NCI-H69 (cell line): ENCODE results near the gene LIPE.
A peak's percentile ranks its signal among the peaks of the same experiment; 100 is the strongest.

ENCODE experiments used
- DNase-seq: peaks from one replicate; lab custom pipeline; 2025; lab: John Stamatoyannopoulos, UW

Gene LIPE

DNA sequence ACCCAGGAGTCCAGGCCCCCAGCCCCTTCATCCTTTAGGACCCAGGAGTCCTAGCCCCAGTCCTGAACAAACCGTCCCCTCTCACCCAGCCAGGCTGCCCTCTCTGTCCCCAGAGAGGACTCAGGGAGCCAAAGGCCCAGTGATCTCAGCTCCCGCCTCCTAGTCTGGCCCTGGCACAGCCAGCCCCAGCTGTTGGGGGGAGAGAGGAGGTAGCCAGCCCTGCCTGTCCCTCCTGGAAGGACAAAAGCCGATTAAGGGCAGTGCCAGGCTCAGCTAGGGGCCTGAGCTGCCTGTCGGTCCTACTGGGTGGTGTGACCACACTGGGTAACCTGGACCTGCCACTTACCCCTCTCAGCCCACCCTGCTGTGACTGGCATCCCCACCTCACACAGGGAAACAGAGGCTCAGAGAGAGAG lies 14.5 kb downstream of the LIPE start:
- peak; percentile 39 for DNase-seq

DNA sequence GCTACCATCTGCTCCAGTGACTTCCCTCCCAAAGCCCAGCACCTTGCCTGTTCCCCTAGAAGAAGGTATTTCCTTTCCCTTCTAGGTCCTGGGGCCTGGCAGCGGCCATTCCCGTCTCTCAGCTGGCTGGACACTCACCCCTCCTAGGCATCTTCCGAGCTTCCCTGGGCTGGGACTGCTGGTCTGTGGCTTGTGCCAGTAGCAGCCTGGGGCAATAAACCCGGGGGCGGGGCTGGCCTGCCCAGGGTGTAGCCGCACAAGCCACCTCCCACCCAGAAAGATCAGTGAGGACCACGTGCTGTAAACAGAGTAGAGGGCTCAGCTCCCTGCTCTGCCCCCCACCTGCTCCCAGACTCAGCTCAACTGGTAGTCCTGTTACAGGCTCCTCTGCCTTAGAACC lies 15.0 kb downstream of the LIPE start:
- DNase-seq: peak; percentile 60

DNA sequence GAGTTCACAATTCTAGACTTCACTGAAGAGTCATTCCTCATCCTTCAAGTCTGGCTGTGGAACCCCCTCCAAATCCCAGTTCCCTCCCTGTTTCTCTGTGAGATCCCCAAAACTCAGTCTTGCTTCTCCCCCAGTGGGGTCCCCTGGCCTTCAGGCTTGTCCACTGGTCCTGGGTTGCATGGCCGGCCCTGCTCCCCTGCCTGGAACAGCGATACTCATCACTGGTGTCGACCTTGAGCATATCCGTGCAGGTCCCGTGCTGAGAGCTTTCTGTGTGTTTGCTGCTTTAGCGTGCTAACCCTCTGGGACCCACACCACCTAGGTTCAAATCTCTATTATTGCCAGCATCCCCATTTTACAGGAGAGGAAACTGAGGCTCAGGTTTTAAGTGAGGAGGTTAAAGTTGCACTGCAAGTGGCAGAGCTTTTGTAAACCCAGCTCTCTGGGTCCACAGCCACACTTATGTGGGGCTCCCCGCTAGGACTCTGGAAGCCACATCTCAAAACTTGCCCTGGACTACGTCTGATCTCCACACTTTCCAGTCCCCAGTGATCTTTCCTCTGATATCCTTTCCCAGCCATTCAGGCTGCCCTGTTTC lies 15.5 kb downstream of the LIPE start:
- no peak for DNase-seq

DNA sequence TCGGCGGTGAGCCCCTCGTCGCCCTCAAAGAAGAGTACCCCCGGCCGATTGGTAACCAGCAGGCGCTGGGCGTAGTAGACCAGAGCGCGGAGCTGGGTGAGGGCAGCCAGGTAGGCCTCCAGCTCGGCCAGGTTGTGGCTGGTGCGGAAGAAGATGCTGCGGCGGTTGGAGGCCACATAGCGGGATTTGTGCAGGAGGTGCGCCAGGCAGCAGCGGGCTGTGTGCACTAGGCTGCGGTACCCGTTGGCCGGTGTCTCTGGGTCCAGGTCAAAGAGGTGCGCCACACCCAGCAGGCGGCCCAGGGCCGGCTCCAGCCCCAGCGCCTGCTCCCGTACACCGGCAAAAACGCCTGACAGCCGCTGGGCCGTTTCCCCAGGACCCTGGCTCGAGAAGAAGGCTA lies 16.8 kb downstream of the LIPE start:
- no peak for DNase-seq

DNA sequence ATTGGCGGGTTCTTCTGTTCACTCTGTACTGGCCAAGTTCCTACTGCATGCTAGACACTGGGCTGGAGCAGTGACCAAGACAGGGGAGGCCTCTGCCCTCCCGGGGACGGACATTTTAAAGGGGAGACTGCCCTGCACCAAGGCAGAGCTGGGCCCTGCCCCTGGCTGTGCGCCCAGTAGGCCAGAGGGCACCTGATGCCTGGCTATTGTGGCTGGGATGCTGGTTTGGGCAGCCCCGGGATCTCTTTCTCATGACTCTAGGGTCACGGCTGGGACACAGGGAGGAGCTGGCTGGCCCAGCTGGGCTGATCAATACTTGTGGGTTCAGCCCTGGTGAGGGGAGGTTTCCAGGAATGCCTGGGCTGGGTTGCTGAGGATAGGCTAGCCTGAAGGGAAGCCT lies 17.7 kb downstream of the LIPE start:
- no peak for DNase-seq

DNA sequence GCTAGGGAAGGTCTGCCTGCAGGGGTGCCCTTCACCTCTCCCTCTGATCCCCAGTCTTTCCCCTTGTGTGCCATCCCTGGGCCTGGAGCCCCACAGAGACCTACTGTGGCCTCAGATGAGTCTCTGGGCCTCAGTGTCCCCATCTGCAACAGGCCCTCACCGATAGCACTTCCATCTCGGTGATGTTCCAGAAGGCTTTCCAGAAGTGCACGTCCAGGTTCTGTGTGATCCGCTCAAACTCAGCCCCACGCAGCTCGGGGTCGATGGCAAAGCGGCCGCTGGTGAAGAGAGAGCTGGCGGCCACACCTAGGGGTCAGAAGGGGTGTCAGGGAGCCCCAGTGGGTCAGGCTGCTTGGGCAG lies 19.4 kb downstream of the LIPE start:
- DNase-seq: no peak

DNA sequence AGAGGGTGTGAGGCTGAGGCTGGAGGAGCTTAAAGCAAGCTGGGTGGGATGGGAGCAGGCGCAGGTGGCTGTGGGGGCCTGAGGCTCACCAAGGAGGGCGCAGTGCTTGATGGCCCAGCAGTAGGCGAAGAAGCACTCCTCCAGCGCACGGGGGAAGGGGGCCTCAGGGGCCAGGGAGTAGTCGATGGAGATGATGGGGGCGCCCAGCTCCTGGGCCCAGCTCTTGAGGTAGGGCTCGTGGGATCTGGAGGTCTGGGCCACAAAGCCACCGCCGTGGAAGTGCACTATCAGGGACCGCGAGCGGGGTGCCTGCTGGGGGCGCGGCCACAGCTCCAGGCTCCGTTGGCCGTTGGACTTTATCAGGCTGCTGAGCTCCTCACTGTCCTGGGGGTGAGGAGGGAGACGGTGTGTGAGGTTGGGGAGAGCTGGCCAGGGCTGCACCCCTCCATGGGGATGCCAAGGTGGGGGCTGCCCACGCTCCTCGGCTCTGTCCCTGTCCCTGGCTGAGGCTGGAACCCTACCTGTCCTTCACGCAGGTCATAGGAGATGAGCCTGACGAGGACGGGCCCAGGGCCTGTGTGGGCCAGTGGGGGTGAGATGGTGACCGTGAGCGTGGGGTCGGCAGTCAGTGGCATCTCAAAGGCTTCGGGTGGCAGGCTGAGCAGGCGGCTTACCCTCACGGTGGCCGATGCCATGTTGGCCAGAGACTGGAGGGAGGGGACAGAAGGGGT lies 19.9 kb downstream of the LIPE start:
- no peak for DNase-seq

DNA sequence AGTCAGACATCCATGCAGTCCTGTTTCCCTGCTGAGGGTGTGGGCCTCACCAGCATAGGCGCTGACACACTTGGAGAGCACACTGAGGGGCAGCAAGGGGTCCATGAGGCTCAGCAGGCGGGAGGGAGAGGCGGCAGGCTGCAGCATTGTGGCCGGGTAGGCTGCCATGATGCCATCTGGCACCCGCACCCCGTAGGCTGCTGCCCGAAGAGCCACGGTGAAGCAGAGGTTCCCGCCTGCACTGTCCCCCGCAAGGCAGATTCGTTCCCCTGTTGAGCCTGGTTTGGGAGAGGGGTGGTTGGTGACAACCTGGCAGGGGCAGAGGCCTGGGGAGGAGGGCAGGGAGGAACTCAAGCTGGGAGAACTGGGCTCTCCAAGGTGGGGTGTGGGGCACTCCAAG lies 21.1 kb downstream of the LIPE start:
- no peak for DNase-seq

DNA sequence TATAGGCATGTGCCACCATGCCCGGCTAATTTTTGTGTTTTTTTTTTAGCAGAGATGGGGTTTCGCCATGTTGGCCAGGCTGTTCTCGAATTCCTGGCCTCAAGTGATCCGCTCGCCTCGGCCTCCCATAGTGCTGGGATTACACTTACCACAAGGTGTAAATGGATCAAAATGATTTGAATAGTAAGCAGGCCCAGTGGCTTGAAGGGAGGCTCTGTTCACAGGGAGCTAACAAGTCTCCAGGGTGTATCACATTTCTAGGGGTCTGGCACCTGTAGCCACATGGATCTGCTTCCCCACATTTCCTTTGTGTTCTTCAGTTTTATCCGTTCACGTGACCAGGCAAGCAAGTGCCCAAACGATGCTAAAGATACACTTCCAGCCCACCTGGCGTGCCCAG lies 23.6 kb downstream of the LIPE start:
- peak; percentile 59 for DNase-seq

DNA sequence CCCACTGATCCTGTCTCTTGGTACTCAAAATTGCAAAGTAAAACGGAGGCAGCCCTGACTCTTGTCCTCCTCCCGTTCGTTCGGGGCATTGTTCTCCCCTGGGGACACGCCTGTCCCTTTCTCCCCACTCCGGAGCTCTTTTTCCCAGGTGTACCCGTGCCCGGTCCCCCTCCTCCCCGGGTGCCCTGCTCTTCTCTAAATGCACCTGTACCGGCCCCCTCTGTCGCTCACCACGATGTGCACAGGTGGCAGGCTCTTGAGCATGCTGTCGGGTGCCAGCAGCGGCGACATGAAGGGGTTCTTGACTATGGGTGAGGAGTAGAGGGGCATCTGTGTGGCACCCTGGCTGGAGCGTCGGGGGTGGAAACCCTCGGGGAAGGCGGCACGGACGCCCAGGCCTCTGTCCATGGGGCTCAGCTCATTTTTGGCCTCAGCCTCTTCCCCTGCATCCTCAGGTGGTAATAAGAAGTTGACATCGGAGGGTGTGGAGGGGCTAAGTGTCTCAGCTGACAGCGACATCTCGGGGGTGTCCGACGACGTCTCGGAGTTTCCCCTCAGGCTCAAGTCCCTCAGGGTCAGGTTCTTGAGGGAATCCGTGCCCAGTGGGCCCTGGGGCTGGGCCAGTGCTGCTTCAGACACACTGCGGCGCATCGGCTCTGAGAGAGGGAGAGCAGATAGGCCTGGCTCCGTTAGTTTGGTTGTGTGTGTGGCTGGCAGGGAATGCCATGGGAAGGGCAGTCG lies 24.6 kb downstream of the LIPE start:
- DNase-seq: peak; percentile 52

DNA sequence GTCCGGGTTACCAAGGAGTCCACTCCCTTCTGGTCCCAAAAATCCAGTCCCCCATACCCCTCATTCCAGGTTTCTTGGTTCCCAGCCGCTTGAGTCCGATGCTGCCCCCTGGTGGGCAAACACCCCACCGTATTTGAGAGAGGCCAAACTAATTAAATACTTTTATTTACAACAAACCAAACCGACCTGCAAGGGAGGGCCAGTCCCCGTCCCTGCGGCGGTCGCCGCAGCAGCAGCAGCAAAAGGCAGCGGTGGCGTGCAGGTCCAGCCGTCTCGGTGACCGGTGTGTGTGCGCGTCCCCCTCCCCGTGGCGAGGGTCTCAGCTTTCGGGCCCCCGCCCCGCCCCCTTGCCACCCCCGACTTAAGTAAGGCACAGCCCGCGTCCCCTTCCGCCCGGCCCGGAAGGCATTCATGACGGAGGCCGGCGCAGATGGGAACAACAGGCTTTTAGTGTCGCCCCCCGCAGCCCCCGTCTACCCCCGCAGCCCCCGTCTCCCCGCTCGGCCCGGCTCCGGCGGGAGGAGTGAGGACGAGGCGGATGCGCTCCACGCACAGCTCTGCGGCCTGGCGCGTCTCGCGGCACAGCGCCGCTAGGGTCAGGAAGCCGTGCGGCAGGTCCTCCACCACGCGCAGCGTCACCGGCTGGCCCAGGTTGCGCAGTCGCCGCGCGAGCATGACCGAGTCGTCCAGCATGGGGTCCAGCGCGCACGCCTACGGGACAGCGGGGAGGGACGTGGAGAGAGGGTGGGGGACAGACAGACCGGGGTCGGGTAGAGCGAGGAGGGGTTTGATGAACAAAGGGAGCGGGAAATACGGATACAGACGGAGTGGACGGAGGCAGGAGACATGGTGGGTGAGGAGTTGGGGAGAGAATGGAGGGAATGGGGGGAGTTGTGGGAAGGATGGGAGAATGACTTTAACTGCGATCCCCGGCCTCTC lies 25.6 kb downstream of the LIPE start:
- DNase-seq: peak; percentile 87

DNA sequence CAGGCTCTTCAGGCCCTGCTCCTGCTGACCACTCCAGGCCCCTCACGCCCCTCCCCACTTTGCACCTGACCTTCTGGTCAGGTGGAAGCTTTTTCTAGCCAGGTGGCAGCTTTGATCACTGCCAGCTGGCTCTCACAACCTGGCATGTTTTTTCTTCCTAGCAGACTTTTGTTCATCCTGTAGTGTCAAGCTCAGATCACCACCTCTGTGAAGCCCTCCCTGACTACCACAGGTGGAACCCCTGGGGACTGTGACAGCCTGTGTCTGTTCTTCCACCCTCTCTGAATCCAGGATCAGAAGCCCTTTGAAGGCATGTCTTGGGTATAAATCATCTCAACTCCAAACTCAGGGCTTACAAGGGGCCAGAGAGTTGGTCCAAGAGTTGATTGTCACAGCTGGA lies 26.8 kb downstream of the LIPE start:
- DNase-seq: peak; percentile 27

DNA sequence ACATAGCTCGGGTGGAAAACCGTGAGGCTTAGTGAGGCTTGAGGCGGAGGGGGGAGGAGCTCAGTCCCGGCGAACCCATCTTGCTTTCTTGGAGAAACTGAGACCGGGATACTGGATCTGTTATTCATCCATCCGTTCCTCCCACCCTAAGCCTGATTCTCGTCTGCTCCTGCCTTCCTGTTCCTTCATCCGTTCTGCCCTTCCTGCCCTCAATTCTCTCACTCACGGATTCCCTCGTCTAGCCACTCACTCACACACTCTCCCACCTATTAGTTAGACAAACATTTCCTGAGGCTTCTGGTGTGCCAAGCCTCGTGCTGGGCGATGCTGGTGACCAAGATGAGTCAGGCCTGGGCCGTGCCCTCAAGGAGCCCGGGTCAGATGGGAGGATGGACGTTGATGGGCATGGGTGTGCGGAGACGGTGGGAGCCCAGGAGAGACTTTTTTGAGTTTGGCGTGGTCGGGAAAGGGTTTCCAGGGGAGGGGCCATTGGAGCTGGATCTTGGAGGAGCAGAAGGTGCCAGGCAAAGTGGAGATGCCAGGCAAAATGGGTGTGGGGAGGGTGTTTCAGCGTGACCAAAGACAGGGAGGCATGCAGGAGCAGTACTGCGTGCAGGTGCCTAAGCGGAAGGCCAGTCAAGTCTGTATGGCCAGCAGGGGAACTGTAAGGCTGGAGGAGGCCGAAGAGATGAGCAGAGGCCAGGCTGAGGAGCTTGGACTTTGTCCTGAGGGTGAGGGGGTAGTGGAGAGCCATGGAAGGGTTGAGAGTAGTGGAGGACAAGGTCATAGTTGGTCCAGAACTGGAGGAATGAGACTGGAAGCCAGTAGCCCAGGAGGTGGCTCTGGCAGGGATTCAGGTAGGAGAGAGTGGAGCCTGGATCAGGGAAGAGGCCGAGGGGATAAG lies 29.7 kb downstream of the LIPE start:
- peak; percentile 70 for DNase-seq

DNA sequence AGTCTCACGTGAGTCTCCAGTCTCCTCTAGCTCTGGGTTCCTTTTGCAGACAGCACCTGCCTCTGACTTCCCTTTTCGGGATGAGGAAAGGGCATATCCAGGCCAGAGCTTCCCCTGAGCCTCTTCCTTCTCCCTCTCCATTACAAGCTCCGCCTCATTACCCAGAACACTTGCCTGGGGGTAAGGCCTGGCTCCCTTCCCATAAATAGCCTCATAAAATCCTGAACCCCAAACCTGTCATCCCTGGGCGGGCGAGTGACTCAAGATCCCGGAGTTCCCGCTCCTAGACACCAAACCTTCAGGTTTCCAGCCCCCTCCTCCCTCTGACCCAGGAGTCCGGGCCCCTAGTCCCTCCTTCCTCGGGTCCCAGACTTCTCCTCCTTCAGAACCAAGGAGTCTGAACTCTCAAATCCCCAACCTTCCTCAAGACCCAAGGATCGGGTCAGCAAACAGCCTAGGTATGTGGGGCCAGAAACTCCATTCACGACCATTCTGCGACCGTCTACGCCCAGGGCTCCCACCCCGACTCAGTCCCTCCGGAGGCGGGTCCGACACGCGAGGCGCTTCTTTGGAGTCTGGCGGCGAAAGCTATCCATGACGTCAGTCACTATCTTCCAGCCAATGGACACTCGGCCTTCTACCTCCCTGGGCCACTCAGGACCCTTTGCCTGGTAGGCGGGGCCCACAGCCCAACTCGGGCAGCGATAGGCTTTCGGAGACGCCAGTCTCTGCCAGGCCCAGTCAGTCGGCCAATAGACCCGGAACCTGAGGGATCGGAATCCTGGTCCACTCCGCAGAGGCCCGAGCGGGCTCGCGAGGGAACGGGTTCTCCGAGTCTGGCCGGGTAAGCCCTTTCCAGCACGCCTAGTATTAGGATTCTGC lies 30.6 kb downstream of the LIPE start:
- peak; percentile 99 for DNase-seq

DNA sequence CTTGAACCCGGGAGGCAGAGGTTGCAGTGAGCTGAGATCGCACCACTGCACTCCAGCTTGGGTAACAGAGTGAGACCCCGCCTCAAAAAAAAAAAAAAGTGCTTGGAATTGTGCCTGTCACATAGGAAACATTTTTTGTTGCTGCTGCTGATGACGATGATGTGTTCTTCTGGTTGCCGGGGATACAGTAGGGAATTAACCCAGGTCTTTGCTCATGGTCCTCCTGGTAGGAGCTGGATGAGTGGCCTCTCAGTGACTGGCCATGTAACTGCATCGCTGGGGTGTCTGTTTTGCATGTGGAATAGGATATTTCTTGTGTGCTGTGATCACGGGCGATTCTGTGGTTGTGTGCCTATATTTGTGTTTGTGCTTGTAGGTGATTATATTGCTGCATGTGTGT lies 32.4 kb downstream of the LIPE start:
- no peak for DNase-seq

DNA sequence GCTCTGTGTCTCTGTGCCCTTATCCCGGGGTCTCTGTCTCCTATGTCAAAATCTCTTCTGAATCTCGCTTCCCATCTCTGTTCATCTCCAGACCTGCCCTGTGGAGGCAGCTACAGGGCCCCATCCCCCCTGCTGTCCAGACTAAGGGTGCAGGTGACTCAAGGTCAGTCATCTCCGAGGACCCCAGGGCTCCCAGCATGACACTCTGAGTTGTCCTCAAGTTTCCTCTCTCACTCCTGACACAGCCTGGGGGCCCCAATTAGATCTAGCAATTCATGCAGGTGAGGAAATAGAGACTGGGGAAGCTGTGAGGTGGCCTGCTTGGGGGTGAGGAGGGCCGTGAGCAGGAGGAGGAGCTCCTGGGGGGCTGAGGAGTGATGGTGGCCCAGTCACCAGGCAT lies 35.0 kb downstream of the LIPE start:
- no peak for DNase-seq

DNA sequence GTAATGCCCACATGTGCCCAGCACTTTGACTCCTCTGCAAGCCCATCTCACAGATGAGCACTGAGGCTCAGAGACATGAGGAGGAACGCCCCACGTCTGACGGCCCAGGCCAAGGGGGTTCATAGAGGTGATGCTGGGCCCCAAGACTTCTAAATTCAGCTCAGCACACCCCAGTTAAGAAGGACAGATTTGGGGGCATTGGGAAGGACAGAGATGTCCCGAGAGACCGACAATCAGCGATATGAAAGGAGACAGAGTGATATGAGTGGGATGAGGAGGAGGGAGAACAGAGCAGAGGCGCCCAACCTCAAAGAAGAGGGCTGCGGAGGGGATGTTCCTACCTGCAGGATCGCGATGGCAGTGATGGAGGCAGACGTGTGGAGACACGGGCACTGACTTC lies 37.3 kb downstream of the LIPE start, which contains the start of gene CNFN:
Gene CNFN, minus strand, starts transcription at position 399 of the 400 bp plus-strand sequence. CDS start 1,260 bp downstream, outside the sequence.
- DNase-seq: no peak

DNA sequence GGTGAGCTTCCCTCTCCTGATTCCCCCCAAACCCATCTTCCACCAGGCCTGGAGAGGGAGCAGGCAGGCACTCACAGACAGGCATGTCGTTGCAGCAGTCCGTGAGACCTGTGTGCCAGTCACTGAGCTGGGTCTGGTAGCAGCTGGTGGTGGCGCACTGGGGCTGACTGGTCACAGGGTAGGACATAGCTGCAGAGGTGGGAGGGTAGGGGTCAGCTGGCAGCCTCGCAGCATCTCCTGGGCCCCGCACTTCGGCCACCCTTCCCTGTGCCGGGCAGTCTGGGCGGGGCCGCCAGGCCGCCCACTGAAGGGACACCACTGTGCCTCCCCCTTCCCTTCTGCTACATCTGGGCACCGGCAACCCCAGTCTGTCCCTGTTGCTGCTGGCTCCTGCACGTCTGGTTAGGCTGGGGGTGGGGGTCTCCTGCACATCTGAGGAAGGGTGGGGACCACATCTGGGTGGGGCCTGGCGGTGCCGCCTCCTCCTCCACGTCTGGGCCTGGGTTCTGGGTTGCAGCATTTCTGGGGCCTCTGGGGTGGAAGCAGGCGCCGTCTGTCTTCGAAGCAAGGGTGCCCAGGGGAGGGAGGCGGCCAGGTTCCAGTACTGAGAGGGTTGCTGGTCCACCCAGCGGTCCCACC lies 38.2 kb downstream of the LIPE start:
- DNase-seq: no peak

DNA sequence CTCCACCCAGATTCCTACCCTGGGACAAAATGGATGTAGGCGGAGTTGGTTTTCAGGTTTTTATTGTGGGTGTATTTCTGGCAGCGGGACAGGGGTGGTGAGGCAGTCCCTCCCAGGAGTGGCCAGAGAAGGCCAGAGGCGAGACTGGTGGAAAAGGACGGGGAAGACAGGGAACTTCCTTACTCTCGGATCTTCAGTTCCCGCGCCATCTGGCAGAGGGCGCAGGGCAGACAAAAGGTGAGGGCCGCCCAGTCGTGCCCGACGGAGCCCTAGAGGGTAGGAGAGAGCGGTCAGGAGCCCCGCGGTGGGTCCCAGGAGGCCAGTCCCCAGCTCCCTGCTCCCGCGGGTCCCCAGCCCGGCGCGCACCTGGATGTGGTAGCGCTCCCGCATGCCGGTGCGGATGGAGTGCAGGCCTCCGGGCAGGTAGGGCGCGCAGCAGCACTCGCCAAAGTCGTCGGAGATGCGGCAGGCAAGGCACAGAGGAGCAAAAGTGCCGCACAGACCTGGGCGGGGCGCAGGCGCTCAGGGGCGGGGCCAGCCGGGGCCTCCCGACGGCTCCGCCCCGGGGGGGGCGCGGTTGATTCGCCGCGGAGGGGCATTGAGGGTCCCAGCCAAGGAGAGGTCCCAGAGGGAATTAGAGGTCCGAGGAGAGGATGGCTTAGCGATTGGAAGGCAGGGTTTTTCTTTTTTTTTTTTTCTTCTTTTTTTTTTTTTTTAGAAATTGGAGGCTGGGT lies 40.0 kb downstream of the LIPE start:
- DNase-seq: peak; percentile 91
